Activated naive CD8-positive, alpha-beta T cell treated with anti-CD3 and anti-CD28 coated beads, Interleukin-2, amount 50 U/mL, for 16 hours (primary cell): ENCODE results near the gene DPY19L1.
"Not testable (repeated sequence)": the region's sequence is repeated elsewhere in the genome, so short reads cannot be mapped to it uniquely, and the experiment has no call there.

Source experiments
- DNase-seq: peaks from one replicate; pipeline ENCODE4 v3.0.0-alpha.2; 2020; ENCODE audit warnings: low read depth, low spot score

DPY19L1 gene

DNA sequence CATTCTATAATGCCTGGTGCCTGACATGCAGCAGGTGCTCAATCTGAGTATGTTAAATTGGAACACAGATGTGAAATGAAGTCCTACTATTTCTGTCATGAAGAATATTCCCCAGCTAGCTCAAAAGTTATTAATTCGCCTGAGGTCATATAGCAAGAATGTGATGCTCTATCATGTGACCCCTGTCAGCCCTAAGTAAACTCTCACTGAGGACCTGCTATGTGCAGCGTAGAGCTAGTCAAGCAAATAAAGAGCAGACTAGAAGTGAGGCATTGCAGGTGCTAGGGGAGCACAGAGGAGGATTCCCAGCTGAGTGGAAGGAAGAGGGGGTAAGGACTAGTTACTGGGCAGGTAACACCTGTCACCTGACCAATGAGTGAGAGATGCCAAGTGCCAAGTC is 118.2 kb downstream of the DPY19L1 start:
- DNase-seq = not testable (repeated sequence)

DNA sequence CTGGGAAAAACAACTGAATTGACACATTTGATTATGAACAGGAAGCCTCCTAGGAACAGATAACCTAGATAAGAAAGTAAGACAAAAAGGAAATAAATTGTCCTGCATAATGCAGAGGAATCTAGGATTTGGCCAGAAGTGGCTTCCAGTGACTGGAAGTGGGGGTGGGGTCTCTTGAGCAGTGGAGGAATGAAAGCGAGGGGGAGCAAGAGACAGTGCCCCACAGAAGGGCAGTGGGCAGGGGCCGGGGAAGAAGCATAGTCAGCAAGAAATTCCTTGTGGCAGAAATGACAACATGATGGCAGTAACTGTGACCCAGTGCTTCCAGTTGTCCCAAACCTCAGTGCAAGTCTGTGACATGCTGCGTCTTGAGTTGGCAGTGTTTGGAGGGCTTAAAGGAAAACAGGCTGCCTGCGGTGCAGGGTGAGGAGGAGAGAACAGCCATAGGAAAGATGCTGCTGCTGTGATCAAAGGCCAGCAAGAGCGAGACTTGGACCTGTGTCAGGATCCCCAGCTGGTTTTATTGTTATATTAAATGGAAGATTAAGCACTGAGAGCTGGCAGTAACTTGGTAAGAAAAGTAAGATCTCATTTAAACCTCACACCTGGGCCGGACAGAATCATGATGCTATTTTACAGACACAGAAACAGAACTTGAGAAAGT is 119.0 kb downstream of the DPY19L1 start:
- DNase-seq = not testable (repeated sequence)

DNA sequence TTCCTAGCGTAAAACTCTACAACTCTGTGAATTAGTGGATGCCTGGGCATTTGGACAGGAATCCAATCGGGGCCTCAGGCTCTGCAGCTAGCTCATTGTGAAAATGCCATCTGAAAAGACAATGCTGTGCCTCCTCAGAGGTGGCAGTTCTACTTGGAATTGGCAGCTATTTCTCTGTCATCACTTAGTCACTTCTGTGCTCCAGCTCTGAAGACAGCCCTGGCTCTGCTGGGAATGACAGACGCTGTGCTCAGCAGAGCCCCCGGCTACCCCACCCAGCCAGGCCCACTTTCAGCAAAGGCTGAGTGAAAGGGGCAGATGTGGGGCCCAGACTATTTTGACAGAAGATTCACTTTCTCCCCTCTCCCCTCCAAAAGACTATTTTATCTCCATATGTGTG is 119.8 kb downstream of the DPY19L1 start:
- DNase-seq = not testable (repeated sequence)

DNA sequence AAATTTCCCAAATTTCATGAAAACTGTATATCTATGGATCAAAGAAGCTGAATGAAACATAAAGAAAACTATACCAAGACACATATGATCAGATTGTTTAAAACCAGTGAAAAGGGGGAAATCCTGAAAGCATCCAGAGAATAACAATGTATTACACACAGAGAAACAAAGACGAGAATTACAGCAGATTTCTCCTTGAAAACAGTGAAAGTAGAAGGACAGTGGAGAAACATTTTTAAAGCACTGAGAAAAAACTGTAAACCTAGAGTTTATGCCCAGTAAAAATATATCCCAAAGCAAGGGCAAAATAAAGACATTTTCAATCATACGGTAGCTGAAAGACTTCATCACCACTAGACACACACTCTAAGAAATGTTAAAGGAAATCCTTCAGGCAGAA is 121.0 kb downstream of the DPY19L1 start:
- DNase-seq = no peak

DNA sequence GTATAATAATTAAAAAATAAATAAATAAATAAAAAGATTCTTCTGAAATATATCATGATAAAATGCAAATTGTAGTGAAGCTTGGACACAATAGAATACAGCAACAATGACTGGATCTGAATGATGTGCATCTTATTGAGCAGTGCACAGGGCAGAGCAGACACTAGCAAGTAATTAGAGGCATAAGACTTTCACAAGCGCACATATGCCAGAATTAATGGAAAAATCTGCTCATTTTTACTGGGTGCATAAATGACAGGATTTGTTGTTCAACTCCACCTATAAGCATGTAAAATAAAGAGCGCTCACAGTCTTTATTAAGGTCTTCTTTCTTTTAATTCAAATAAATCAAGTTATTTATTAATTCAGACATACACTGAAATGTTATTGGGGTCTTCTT is 125.0 kb downstream of the DPY19L1 start:
- DNase-seq = no peak

DNA sequence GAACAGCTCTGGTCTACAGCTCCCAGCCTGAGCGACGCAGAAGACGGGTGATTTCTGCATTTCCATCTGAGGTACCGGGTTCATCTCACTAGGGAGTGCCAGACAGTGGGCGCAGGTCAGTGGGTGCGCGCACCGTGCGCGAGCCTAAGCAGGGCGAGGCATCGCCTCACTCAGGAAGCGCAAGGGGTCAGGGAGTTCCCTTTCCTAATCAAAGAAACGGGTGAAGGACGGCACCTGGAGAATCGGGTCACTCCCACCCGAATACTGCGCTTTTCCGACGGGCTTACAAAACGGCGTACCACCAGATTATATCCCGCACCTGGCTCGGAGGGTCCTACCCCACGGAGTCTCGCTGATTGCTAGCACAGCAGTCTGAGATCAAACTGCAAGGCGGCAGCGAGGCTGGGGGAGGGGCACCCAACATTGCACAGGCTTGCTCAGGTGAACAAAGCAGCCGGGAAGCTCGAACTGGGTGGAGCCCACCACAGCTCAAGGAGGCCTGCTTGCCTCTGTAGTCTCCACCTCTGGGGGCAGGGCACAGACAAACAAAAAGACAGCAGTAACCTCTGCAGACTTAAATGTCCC is 130.9 kb downstream of the DPY19L1 start:
- DNase-seq = not testable (repeated sequence)

DNA sequence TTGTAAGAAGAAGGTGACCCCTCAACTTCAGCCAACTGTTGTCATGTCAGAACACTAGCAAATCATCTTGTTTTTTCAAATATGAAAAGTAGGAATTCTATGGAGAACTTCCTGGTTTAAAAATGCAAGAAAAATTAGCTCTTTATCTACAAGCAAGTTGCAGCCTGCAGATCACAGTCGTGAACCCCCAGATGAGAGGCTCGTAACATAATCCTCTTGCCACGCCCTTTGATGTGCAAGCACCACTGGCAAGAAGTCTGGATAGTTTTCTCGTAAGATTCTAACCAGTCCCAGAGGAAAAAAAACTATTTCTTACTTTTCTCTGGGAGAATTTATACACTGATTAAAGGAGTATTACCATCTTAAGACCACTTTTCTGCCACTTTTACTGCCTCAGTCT is 132.3 kb downstream of the DPY19L1 start:
- DNase-seq = no peak

DNA sequence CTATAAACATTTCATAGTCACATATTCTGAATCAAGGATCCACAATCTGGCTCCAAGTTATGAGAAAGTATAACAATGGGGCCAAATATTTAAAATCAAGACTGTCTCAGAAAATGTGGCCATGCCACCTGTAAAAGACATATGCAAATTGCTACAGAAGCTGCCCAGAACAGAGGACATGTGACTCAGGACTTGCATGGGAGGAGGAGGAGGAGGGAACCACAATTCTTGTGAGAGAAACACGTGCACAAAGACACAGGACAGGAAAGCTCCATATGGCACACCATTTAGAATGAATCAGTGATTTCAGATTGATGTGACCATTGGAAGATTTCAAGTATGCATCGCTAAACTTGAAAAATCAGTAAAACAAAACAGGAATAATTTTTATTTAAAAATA is 133.4 kb downstream of the DPY19L1 start:
- not testable (repeated sequence) for DNase-seq

DNA sequence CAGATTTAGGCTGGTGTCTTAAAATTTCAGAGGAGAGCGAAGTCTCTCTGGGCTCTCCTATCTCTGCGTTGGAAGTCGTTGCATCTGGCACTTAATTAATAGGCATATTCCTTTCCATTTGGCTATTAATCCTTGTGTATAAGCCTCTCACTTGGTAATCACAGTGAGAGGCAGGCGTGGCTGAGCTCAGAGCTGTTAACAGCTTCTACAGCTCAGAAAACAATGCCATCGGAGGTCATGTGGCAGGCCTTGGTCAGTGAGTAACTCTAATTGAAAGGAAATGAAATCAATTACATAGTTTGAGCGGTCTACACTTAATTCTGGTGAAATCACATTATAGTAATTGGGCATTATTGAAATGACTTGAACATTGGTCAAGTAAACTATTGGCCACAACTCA is 135.1 kb downstream of the DPY19L1 start:
- DNase-seq = no peak

DNA sequence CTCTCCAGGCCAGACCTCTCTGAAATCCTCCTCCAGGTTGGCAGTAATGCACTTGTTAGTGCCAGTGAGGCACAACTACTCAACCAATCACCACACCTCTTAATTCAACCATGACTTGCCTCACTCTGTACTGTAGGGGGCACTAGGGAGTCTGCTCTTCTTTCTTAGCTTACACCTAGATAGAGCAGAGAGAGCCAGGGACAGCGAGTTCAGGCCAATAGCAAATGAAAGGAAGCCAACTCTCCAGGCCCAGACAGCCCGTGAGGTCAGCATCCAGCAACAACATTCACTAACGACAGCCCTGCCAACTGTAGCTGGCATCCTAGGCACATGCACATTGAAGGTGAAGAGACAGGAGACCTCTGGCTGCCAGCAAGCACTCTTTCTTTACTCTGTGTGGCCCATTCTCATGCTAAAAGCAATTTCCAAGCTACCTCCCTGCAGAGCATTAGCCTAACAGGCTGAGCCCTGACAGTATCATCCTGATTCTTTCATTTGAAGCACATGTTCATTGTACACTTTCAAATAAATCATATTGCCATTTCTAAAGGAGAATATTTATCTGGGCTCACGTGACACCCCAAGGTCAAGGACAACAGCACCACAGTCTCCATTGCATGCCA is 136.3 kb downstream of the DPY19L1 start:
- DNase-seq = no peak

DNA sequence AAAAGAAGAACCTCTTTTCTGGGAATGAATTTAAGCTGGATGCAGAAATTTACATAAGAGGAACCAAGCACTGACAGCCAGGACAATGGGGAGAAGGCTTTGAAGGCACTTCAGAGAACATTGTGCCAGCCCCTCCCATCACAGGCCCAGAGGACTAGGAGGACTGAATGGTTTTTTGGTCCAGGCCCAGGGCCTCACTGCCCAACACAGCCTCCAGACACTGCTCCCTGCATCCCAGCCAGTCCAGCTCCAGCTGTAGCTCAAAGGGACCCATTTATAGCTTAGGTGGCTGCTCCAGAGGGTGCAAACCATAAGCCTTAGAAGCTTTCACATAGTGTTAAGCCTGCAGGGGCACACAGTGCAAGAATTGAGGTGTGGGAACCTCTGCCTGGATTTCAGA is 142.1 kb downstream of the DPY19L1 start:
- no peak for DNase-seq

DNA sequence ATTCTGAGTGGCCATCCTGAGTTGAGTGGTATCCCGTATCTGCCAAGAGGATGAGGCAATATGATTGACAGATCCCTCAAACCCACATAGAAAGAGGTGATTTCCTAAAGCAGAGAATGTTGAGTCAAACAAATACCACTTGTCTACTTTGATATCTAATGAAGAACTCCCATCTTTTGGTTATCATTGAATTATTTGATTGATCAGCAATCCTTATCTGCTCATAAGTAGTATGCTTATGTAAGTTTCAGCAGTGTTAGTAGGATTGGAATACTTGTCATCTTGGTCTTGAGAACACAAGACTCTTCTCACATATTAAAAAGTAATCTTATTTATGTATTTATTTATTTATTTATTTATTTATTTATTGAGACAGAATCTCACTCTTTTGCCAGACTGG is 147.3 kb downstream of the DPY19L1 start:
- no peak for DNase-seq

DNA sequence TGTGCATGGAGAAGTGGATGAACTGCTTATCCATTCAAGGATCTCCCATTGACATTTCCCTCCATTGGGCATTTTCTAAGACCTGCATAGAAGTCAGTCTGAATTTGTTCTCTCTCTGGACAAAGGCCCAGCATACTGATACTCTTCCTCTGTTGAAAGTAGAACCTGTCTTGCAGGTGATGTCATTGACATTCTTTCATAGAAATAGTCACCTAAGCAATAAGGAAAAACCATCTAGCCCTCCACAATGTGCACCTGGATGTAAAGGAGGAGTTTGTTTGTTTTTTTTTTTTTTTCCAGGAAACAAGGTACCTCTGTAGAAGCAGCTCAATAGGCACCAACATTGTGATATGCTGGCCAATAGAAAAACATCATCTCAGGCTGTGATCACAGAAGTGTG is 150.4 kb downstream of the DPY19L1 start:
- DNase-seq = no peak

DNA sequence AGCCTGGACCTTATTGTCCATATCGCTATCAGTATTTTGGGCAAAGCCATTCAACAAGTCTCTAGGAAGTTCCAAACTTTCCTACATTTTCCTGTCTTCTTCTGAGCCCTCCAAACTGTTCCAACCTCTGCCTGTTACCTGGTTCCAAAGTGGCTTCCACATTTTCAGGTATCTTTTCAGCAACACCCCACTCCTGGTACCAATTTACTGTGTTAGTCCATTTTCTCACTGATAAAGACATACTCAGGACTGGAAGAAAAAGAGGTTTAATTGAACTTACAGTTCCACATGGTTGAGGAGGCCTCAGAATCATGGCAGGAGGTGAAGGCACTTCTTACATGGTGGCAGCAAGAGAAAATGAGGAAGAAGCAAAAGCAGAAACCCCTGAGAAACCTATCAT is 153.4 kb downstream of the DPY19L1 start:
- not testable (repeated sequence) for DNase-seq

DNA sequence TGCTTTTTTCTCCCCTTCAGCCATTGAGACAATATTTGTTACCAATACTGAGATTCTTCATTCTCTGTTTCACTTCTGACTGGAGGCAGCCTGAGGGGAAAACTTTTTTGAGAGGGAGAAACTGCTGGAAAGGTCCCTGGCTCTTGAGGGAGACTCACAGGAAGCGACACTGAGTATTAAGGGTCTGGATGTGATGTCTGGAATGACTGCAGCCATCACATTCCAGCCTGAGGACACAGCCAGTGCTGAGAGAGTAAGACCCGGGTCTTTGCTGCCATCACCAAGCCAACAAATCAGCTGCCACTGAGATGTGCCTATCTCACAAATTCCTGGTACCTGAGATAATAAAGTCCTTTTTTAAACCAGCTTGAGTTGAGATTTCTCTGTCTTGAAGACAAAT is 157.4 kb downstream of the DPY19L1 start:
- DNase-seq = no peak

DNA sequence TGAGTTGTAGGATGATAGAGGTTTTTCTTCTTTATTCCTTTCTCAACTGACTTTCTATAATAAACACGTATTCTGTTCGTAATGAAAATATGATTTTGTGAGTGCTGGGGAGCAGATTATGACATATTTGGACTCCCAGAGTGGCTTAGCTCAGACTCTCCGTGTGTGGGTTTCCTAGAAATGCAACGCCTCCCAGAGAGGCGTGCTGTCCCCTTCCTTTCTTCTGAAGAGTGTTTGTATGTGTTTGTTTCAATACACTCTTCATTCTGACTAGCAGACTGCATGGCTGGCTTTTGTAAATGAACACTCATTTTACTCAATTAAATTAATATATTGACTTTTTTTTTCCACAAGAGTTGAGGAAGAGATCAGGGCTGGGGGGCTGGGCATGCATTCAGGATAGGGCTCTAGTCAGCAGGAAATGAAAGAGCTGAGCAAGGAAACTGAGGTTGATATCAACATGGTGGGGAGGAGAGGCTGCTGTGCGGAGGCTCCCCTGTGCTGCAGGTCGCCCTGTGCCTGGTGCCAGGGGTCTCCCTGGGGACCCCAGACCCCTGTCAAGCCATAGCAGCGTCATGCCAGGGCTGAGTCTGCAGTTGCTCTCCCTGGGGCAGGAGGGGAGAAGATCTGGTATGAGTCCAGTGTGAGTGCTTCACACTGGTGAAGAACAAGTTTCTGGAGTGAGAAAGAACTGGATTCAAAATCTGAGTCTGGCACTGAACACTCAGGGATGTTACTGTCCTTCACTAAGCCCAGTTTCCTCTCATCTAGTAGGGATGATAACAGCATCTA is 158.1 kb downstream of the DPY19L1 start:
- DNase-seq = not testable (repeated sequence)
